HL-60/S4 treated with retinoic acid at 250 ng/mL for 4 days and 3 days (cell line): ENCODE data around the gene RIC1.
"Not testable (repeated sequence)": the region's sequence is repeated elsewhere in the genome, so short reads cannot be mapped to it uniquely, and the experiment has no call there.

ENCODE experiments used
- in situ Hi-C: fragments of 300-500 bp; cut with MboI; formaldehyde crosslinking; loops from 2 replicates; pipeline ENCODE4 v1.7.0; 2022; ENCODE audit warnings: low sequenced_read_pairs

Gene RIC1

DNA sequence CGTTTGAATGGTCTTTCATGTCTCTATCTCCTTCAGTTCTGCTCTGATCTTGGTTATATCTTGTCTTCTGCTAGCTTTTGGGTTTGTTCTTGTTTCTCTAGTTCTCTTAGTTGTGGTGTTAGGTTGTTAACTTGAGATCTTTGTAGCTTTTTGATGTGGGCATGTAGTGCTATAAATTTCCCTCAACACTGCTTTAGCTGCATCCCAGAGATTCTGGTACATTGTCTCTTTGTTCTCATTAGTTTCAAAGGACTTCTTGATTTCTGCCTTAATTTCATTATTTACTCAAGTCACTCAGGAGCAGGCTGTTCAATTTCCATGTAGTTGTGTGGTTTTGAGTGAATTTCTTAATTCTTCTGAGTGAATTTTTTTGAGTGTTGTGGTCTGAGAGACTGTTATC is 33.9 kb downstream of the RIC1 start:
- in situ Hi-C loops: not testable (repeated sequence)

DNA sequence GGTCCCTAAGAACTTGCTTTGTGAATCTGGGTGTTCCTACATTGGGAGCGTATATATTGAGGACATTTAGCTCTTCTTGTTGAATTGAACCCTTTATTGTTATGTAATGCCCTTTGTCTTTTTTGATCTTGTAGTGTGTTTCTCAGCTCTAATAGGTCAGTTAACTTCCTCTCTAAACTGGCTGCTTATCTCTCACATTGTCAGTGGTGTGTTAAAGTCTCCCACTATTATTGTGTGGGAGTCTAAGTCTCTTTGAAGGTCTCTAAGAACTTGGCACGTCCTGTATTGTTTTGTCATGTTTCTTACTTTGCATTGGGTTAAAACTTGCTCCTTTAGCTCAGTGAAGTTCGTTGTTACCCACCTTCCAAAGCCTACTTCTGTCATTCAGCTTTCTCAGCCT is 36.2 kb downstream of the RIC1 start:
- in situ Hi-C loops: no loop called here

DNA sequence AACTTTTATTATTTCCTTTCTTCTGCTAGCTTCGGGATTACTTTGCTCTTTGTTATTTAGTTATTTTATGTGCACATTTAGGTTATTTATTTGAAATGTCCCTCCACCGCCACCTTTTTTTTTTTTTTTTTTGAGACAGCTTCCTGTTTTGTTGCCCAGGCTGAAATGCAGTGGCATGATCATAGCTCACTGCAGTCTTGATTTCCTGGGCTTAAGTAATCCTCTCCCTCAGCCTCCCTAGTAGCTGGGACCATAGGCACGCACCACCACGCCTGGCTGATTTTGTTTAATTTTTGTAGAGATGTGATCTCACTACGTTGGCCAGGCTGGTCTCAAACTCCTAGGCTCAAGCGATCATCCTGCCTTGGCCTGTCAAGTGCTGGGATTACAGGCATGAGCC is 38.5 kb downstream of the RIC1 start:
- in situ Hi-C loops: no loop called here

DNA sequence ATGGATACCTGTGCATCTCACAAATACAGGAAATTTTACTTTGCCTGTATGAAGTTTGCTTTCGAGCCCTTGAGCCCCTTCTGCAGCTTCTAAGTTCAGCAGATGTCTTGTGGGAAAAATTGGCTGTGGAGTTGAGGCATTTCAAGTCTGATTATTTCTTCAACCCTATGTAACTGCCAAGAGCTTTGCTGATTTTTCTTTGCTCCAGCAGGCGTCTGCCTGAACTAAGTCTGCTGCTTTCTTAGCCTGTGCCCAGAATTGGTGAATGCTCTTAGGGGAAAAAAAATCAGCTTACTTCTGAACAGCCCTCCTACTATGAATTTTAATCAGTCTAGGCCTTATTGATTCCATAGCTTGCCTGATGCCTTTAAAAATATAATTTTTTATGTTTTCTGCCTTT is 41.2 kb downstream of the RIC1 start:
- in situ Hi-C loops: no loop called here

DNA sequence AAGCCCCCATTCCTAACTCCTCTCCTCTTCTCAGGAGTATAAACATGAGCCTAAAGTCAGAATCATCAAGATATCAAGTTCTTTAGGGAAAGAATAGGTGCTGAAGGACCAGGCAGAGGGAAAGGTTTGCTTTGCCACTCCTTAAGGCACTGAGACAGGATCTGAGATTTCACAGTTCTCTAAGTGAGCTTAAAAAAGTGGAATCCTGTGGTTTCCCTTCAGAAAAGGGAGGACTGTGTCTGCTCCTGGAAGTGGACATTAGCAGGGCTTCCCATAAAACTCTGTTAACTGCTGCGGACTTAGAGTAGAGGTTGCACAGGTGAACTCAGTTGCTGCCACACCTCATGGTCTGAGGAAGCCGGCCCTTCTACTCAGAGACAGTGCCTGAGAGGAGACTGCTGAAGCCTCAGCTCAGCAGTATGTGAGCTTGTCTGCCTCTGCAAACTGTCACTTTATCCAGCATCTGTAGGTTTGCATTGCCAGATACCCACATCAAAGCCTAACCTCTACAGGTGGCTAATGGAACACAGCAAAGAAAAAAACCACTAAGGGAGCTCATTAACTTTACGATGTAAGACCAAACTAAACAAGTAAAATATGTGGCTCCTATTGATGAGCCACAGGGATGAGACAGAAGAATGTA is 42.9 kb downstream of the RIC1 start:
- in situ Hi-C loops: no loop called here

DNA sequence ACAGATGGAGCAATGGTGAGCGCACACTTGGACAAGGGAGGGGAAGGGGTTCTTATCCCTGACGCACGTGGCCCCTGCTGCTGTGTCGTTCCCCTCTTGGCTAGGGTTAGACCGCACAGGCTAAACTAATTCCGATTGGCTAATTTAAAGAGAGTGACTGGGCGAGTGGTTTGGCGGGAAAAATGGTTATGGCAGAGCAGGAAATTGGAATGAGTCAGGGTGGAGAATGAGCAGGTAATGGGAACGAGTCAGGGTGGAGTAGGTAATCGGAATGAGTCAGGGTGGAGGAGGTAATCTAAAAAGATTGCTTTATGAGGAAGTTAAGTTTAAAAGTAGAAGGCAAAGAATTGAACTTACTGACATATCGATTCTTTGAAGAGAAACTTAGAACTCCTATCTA is 46.1 kb downstream of the RIC1 start:
- in situ Hi-C loops: not testable (repeated sequence)

DNA sequence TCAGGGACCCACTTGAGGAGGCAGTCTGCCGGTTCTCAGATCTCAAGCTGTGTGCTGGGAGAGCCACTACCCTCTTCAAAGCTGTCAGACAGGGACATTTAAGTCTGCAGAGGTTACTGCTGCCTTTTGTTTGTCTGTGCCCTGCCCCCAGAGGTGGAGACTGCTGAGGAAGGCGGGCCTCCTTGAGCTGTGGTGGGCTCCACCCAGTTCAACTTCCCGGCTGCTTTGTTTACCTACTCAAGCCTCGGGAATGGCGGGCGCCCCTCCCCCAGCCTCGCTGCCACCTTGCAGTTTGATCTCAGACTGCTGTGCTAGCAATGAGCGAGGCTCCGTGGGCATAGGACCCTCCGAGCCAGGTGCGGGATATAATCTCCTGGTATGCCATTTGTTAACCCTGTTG is 54.7 kb downstream of the RIC1 start:
- in situ Hi-C loops: not testable (repeated sequence)

DNA sequence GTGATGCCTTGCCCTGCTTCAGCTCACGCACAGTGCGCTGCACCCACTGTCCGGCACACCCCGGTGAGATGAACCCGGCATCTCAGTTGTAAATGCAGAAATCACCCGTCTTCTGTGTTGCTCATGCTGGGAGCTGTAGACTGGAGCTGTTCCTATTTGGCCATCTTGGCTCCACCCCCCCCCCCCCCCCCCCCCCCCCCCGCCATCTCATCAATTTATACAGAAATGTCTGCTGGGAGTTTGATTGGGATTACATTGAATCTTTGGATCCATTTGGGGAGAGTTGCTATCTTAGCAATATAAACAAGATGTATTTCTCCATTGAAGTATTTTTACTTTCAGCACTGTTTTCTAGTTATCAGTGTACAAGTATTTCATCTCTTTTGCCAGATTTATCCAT is 55.2 kb downstream of the RIC1 start:
- in situ Hi-C loops: no loop called here

DNA sequence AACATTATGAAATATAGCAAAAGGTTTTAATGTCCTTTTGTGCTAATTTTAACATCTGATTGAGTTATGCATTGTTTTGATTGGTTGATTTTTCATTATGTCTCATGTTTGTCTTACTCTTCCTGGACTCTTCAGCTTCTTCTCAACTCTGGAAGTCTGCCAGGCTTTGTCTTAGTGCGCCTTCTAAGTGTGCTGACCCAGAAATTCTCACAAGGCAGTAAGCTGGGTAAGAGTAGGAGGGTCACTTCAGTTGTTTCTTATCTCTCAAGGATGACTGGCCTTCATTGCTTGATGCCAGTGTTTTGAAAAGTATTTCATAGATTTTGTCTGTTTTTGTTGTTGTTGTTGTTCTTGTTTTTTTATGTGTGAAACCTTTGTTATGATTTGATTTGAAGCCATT is 59.2 kb downstream of the RIC1 start:
- in situ Hi-C loops: no loop called here

DNA sequence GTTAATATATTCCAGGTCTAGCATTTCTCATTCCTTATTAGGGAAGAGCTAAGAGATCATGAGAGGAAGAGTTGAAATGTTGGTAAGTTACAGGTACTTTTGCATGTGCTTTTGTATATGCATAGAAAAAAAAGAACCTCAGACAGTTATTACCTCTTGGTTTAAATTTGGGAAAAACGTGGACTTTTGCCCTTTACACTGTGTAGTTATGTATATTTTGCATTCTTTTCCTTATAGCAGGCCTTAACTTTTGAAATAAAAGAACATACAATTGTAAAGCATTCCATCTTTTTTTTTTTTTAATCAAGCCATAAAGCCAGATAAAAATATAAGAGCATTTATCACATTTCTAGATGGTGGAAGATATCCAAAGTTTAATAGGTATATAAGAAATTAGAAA is 61.4 kb downstream of the RIC1 start:
- in situ Hi-C loops: no loop called here

DNA sequence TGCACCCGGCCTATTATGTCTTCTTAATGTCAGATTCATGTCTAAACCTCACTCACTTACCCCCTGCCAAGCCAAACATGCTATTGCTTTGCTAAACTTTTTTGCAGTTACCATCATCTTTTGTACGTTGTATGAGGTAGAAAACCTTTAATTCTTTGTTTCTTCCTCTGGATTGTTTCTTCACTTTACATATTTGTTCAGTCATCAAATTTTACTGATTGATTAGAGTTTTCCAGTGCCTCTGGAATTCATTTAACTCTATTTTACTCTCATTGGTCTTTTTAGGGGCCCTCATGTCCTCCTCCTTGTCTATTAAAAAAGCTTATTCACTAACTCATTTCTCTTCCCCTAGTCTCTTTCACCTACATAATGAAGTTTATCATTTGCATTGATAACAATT is 67.0 kb downstream of the RIC1 start:
- in situ Hi-C loops: no loop called here

DNA sequence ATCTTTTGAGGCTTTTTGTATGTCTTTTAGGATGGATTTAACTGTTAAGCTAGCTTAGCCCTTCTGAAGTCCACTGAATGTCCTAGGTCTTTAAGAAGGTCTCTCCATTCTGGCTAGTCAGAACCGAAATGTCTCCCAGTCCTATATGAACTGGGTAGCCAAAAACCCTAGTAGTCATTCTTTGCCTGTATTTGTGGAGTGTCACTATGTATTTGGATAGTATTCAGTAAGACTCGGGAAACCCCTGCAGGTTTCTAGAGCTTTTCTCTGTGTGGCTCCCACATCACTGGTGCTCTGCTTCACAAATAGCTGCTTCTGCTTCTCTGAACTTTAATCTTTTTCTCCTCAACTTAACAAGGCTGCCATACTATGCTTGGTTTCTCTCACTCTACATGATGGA is 68.0 kb downstream of the RIC1 start:
- in situ Hi-C loops: no loop called here

DNA sequence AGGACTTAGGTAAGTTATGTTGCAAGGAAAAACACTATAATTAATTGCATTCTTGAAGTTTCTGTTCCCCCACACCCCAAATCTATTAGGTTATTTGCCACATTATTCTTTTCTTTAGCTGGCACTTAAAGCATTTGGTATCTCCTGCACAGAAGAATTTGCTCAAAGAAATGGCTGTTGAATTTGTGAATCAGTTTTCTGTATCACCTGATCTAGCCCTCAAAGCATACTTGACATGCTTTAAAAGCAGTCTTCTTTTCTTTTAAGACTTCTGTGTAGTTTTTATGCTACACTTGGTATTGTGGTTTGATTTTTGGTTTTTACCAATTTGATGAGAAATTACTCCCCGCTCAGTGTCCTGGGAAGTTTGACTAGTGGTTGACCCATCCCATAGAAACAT is 69.1 kb downstream of the RIC1 start:
- in situ Hi-C loops: no loop called here

DNA sequence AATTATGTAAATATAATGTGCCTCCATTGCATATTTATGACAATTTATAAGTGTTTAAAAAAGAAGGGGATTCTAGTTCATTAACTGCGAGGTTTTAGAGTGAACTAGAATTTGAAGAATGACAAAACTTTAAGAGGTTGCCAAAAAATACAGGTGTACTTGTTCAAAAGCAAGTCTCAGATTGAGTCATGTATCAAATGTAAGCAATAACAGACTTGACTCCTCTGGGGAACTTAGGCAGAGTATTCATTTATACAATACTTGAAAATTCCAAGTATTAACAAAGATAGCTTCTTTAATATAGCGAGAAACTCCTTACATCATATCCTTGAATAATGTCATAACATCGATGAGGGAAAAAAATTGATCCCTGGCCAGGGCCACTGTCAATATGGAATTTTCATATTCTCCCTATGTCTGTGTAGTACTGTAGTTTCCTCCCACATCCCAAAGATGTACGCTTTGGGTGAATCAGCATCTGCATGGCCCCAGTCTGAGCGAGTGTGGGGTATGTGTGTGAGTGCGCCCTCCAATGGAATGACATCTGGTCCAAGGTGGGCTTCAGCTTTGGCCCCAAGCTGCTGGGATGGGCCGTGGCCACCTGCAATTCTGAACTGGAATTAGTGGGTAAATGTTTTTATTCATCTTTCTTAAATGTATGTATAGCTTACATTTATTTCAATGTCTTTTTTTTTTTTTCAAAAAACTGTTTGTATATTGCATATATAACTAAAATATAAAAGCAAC is 70.1 kb downstream of the RIC1 start:
- in situ Hi-C loops: no loop called here

DNA sequence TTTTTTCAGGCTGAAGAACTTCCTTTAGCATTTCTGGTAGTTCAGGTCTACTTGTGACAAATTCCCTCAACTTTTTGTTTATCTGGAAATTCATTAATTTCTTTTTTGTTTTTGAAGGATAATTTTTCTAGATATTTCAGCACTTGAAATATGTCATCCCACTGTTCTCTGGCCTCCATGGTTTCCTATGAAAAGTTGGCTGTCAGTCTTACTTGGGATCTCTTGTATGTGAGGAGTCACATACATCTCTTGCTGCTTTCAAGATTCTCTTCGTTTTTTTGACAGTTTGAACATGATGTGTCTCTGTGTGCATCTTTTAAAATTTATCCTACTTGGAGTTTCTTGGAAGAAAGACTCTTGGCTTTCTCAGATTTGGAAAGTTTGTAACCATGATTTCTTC is 79.5 kb downstream of the RIC1 start:
- in situ Hi-C loops: no loop called here

DNA sequence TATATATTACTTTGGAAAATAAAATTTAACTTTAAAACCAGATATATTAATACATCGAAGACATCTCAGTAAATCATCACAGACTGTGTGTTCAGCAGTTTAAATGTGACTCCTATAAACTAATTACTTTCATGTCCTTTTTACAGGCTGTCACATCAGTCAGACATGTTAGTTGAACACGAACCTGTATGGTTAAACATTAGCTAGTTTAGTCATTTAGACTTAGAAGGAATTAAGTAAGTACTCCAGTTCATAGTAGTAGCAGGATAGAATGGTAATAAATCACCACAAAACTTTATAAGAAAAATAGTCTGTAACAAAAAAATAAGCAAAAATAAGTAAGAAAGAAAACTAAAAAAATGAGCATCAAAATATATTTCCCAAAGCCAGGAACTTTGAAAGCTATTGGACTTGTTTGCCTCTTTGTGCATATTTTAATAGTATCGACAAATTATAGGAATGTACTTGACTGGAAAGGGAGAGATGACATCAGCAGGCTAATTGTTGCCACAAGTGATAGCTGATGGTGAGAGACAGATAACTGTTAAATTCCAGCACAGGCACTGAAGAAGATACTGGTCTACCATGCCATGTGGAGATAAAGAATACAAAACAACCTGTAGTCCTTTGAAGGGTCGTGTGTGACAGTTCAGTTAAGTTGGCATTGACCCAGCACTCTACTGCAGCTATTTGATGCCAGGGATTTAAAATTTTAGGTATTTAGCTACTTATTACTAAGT is 83.9 kb downstream of the RIC1 start:
- in situ Hi-C loops: no loop called here

DNA sequence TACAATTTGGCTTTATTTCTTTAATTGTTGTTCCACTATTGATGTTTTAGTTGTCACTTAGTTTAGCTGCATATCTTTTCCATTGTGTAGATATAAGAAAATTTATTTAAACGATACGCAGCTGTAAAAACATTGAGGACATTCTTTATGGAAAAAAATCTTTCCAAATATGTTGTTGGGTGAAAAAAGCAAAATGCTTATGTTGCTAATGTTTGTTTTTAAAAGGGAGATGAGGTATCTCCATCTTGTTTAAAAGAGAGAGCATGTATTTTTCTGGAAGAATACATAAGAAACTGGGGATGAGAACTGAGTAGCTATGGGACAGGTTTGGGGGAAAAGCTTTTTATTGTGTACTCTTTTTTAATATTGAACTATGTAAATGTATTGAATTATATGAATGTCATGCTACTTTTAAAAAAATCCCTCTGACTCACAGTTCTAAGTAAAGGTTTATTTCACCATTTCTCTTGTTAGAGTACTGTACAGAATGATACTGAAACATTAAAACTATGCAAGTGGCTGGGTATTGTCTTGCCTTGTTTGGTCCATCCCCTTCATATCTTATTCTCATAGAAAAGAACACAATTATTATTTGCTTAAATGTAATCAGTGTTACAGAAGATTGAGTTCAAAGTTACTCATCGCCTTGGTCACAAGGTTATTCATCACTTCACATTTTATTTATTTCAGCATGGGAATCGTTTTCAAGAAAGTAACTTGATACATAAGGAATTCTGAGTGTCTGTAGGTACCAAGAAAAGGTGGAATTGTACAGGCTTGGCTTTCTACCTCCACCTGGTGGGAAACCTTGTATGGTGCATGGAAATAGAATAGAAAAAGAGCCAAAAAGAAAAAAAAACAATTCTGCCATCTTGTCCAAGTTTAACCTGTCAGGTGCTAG is 85.8 kb downstream of the RIC1 start:
- in situ Hi-C loops: no loop called here

DNA sequence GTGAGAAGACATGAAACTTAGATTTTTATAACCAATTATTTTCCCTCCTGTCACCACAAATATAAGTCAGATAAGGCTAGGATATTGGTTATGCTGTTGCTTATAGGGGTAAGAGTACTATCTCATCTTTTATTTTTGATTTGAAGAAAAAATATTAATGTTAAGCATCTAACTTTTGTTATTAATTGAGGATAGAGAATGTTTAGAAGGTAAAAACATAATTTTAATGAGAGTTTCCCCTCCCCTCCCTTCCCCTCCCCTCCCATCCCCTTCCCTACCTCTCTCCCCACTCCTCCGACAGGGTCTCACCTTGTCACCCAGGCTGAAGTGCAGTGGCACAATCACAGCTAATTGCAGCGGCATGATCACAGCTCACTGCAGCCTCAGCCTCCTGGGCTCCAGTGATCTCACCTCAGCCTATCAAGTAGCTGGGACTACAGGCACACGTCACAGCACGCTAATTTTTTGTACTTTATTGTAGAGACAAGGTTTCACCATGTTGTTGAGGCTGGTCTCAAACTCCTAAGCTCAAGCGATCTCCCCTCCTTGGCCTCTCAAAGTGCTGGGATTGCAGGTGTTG is 86.7 kb downstream of the RIC1 start:
- in situ Hi-C loops: no loop called here

DNA sequence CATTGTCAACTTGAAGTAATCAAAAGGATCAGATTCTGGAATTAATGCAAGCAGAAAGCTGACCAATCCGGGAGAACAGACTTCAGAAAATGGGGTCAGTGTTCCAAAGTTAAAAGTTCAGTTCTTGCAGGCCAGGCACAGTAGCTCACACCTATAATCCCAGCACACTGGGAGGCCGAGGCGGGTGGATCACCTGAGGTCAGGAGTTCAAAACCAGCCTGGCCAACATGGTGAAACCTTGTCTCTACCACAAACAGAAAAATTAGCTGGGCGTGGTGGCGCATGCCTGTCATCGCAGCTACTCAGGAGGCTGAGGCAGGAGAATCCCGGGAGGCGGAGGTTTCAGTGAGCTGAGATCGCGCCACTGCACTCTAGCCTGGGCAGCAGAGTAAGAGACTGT is 88.5 kb downstream of the RIC1 start:
- in situ Hi-C loops: not testable (repeated sequence)

DNA sequence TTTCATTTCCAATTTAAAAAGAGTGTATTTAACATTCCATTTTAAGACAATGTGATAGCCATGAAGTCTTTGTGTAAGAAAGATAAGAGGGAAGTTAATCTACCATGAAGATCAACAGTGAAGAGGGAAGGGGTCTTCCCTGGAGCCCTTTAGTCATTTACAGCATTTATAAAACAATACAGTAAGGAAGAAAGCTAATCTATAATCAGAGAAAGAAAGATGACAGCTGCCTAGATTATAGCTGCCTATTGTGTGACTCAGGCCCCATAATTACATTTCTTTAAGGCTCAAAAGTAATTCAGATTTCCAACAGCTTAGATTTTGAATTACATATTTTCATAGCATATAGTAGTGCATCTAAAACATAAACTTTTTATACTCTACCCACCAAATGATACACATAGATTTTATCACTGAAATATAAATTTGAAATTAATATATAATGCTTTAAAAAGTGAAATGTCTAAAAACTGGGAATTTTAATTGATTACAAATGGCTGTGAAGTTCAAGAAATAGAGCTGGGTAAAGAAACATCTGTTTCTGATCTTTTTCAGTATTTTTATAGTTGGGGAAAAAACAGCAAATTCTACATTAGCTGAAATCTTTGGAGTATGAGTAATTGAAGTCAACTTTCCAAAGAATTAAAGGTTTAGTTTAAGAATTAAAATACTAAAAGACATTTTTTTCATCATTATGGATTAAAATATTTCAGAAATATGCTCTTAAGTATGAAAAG is 89.6 kb downstream of the RIC1 start:
- in situ Hi-C loops: no loop called here
